ENCODE results near the gene SRL. TPM values are rescaled to one million over a fixed set of nuclear protein-coding genes. Genes with fewer than 3 reads are reported as not detected.

Gene SRL
- under 0.01 and 0.09 TPM in 2 replicates for total RNA-seq

GRCh38 chr16:4241928-4242283 lies at the start of gene SRL:
TSS of gene SRL (minus strand) at chr16:4242080. CDS start at chr16:4242067, 13 bp downstream.

Other genes with a start within 250 kb of the SRL start
- 39.1 and 42.0 TPM in 2 replicates for gene ADCY9, start 125.6 kb downstream of the SRL start, total RNA-seq
- gene TFAP4, start 30.9 kb upstream of the SRL start, total RNA-seq: 6.4 and 9.6 TPM in 2 replicates
- gene GLIS2, start 74.0 kb upstream of the SRL start, total RNA-seq: 1.7 and 2.4 TPM in 2 replicates
- gene PAM16, start 109.2 kb upstream of the SRL start, total RNA-seq: 25.5 and 26.9 TPM in 2 replicates
- gene VASN, start 129.8 kb upstream of the SRL start, total RNA-seq: 86.0 and 107 TPM in 2 replicates
- gene CORO7, start 174.5 kb upstream of the SRL start, total RNA-seq: 10.9 and 11.7 TPM in 2 replicates
- gene DNAJA3, start 183.8 kb upstream of the SRL start, total RNA-seq: 48.2 and 57.3 TPM in 2 replicates
- 63.1 and 63.9 TPM in 2 replicates for gene NMRAL1, start 232.5 kb upstream of the SRL start, total RNA-seq
- 42.4 and 59.2 TPM in 2 replicates for gene HMOX2, start 234.3 kb upstream of the SRL start, total RNA-seq